Testis (tissue), 3 donors: Measurements from ENCODE around the gene CCDC106. TPM values are rescaled to one million over a fixed set of nuclear protein-coding genes. Genes with fewer than 3 reads are reported as not detected.

Experiments
- DNase-seq: peaks from one replicate; pipeline ENCODE4 v3.0.0-alpha.2; 2019
- H3K27ac ChIP-seq, 2 donors: fragments of 200-600 bp; sonication (generic); one replicate each; pipeline ENCODE4 v1.5.1; 2019
- H3K27me3 ChIP-seq: fragments of 200-600 bp; sonication (generic); one replicate; pipeline ENCODE4 v1.5.1; 2019
- H3K36me3 ChIP-seq: fragments of 200-600 bp; sonication (generic); one replicate; pipeline ENCODE4 v1.5.1; 2017; ENCODE audit warnings: low read depth; ENCODE audit errors: missing control alignments
- H3K4me1 ChIP-seq: fragments of 200-600 bp; sonication (generic); one replicate; pipeline ENCODE4 v1.5.1; 2019
- H3K4me3 ChIP-seq, 2 donors: fragments of 200-600 bp; sonication (generic); one replicate each; pipeline ENCODE4 v1.5.1; 2017 to 2019
- H3K9me3 ChIP-seq: fragments of 200-600 bp; sonication (generic); one replicate; pipeline ENCODE4 v1.5.1; 2017
- CTCF ChIP-seq, 3 experiments: fragments of 450-650 bp in 2 of 3; fragments of 200-600 bp in 1 of 3; sonication (generic) in 1 of 3; IDR thresholded peaks; one replicate each; pipeline ENCODE4 v1.5.1; 2016 to 2019; ENCODE audit warnings: antibody characterized with exemption in 3 of 3, mild to moderate bottlenecking in 2 of 3, moderate library complexity in 1 of 3
- POLR2A ChIP-seq: fragments of 450-650 bp; IDR thresholded peaks from one replicate; pipeline ENCODE4 v1.6.1; 2017; ENCODE audit warnings: antibody characterized with exemption, mild to moderate bottlenecking, moderate library complexity
- WGBS, 2 donors: methylation state at CpG; one replicate each; pipeline ENCODE4 v1.1.5; 2018; 5-methylcytosine and 5-hydroxymethylcytosine counted together
- intact Hi-C: fragments of 100-400 bp; cut with DNase I; formaldehyde crosslinking; loops from one replicate; pipeline ENCODE4 v1.15.1; 2023; ENCODE audit warnings: low total_unique reads
- polyA plus RNA-seq: library from polyadenylated mRNA; stranded (reverse); fragments of 350-450 nt; fragmentation: Illumina TruSeq; extraction: RNeasy Lipid Tissue Mini Kit (QIAGEN cat#74804); gene quantifications from one replicate; pipeline ENCODE4 v1.2.3, GENCODE V29; 2014; ENCODE audit warnings: low read depth, low replicate concordance; ENCODE audit not compliant: insufficient read depth
- total RNA-seq, 2 donors: library from RNA; depleted of rRNA; stranded (reverse); fragments of >200 nt; gene quantifications; one replicate each; pipeline ENCODE4 v1.2.3, GENCODE V29; 2016

Gene CCDC106
- total and polyA plus RNA-seq, 3 donors from 2014 or later = 34.5 to 84.9 (median 57.0) TPM

- intact Hi-C loops = no loop called here
- peaks cover 47% of the 10 kb centered on the region for H3K4me1 ChIP-seq
- no peaks in the 10 kb centered on the region for H3K27me3 ChIP-seq
- H3K27ac ChIP-seq = peak overlapping the region in 1 of 2 donors; percentile 30
- DNase-seq = no peak
- no peak overlapping the region for H3K4me3 ChIP-seq
- no peak for TF ChIP-seq CTCF (IDR thresholded peaks at IDR 0.05)
- TF ChIP-seq POLR2A = no peak
- 56 to 75% methylated on average over 5 of the region's 5 CpGs for WGBS, 2 donors
- H3K36me3 ChIP-seq = no peaks in the 10 kb centered on the region
- no peaks in the 10 kb centered on the region for H3K9me3 ChIP-seq
Measured at GRCh38 chr19:55672418-55672817, 24.4 kb downstream of the CCDC106 start.

DNA sequence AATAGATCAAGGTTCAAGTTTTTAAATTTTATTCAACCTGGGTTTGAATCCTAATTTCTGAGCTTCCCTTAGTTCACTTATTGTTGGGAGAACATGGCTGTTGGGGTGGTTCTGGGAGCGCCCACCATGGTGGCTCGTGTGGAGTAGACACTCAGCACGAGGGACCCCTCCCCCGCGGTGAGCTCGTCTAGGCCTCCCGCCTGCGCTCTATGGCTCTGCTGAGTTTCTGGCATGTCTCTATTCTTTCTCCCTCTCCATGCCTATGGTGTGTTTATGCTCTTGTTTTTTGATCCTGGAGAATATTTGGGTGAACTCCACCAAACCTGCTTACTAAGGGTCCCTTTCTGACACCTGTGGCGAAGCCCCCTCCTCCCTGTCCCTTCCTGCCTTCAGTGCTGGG is 25.5 kb downstream of the CCDC106 start:
- Histone ChIP-seq H3K36me3 (no peaks in the 10 kb centered on the region), H3K4me3 (no peak overlapping the region), H3K9me3 (no peaks in the 10 kb centered on the region), H3K27me3 (no peaks in the 10 kb centered on the region), H3K27ac (peak overlapping the region; percentile 80 to 93), H3K4me1 (peaks cover 55% of the 10 kb centered on the region)
- intact Hi-C loops = no loop called here
- DNase-seq = no peak
- TF ChIP-seq CTCF (IDR thresholded peaks at IDR 0.05) (no peak), POLR2A (no peak)
- WGBS, 2 donors = 39 to 62% methylated on average over 9 of the region's 9 CpGs

DNA sequence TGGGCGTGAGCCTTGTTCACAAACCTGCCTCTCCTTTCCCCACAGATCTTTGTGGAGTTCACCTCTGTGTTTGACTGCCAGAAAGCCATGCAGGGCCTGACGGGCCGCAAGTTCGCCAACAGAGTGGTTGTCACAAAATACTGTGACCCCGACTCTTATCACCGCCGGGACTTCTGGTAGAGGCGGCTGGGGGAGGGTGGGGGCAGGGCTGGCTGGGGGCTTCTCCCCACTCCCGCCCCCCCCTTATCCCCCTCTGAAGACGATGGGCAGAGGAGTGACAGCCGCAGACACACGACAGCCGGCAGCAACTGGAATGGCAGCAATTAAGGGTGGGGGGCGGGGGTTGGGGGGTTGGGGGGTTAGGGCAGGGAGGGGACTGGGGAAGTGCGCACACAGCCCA is 25.9 kb downstream of the CCDC106 start:
- Histone ChIP-seq H3K36me3 (no peaks in the 10 kb centered on the region), H3K9me3 (no peaks in the 10 kb centered on the region), H3K4me1 (peaks cover 58% of the 10 kb centered on the region), H3K27ac (peak overlapping the region; percentile 80 to 93), H3K4me3 (peak overlapping the region in 1 of 2 donors; percentile 88), H3K27me3 (no peaks in the 10 kb centered on the region)
- no peak for TF ChIP-seq POLR2A
- no peak for DNase-seq
- intact Hi-C loops = no loop called here
- WGBS, 2 donors = 38 to 56% methylated on average over 11 to 15 of the region's 15 CpGs

DNA sequence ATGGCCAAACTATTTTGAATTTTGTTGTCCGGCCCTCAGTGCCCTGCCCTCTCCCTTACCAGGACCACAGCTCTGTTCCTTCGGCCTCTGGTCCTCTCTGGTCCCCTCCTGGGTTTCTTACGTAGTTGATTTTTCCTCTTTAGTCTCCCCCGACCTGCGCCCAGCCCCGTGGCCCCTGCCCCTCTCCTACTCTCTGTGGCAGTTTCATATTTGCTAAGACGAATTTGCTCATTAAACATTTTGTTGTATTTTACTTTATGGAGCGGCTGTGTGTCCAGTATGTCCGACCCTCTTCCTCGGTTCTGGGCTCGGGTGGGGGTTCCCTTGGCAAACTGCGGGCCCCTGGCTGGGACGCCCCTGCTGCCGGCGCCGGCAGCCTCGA is 26.4 kb downstream of the CCDC106 start:
- TF ChIP-seq POLR2A (no peak), CTCF (IDR thresholded peaks at IDR 0.05) (no peak)
- Histone ChIP-seq H3K4me3 (peak overlapping the region; percentile 88 to 98), H3K27me3 (no peaks in the 10 kb centered on the region), H3K27ac (peak overlapping the region; percentile 80 to 93), H3K4me1 (peaks cover 62% of the 10 kb centered on the region), H3K9me3 (no peaks in the 10 kb centered on the region), H3K36me3 (no peaks in the 10 kb centered on the region)
- DNase-seq = no peak
- intact Hi-C loops = no loop called here
- 18 to 19% methylated on average over 12 to 17 of the region's 17 CpGs for WGBS, 2 donors

GRCh38 chr19:55674841-55675660 is 27.0 kb downstream of the CCDC106 start, which contains the start of gene EPN1:
Gene EPN1 (plus strand): TSS chr19:55675226. CDS start chr19:55678628, 3,402 bp downstream.
- no peaks in the 10 kb centered on the region for H3K36me3 ChIP-seq
- intact Hi-C loops = no loop called here

More at GRCh38 chr19:55674841-55675660, 27.0 kb downstream of the CCDC106 start, which contains the start of gene EPN1:
- Histone ChIP-seq H3K27me3 (no peaks in the 10 kb centered on the region), H3K27ac (peak within 1 kb of the TSS; percentile 80 to 93), H3K4me3 (peak within 1 kb of the TSS; percentile 88 to 98), H3K4me1 (peaks cover 68% of the 10 kb centered on the region), H3K9me3 (no peaks in the 10 kb centered on the region)
- whole genome bisulfite sequencing, 2 donors = 1 to 6% methylated on average over 4 to 91 of the region's 101 CpGs
- TF ChIP-seq CTCF (IDR thresholded peaks at IDR 0.05) = peak in 1 of 3 experiments; percentile 25
- TF ChIP-seq POLR2A = no peak
- peak; percentile 98 for DNase-seq
